ENCODE measurements around the gene MTNR1A.

The MTNR1A gene

GRCh38 chr4:186485561-186486062 lies 69.8 kb downstream of the MTNR1A start:
- TF ChIP-seq TAF1 (IDR thresholded peaks at IDR 0.05; ENCODE audit: borderline replicate concordance, insufficient read depth, low read length), result no peak
- no peak for TF ChIP-seq FOXP2 (optimal IDR thresholded peaks at IDR 0.05; ENCODE audit: borderline replicate concordance, extremely low read depth, extremely low read length, insufficient read depth)
- no peak for TF ChIP-seq SIN3A (IDR thresholded peaks at IDR 0.05; ENCODE audit: borderline replicate concordance, insufficient read depth, low read length)
- TF ChIP-seq POLR2AphosphoS5 (IDR thresholded peaks at IDR 0.05; ENCODE audit: low read depth, low read length), result no peak
- TF ChIP-seq REST (IDR thresholded peaks at IDR 0.05; ENCODE audit: insufficient read depth in 1 of 2, low read depth in 2 of 2, low read length in 2 of 2), result no peak

GRCh38 chr4:186485150-186485549 lies 70.2 kb downstream of the MTNR1A start:
- TF ChIP-seq SIN3A (IDR thresholded peaks at IDR 0.05; ENCODE audit: borderline replicate concordance, insufficient read depth, low read length) (no peak), FOXP2 (optimal IDR thresholded peaks at IDR 0.05; ENCODE audit: borderline replicate concordance, extremely low read depth, extremely low read length, insufficient read depth) (no peak), TAF1 (IDR thresholded peaks at IDR 0.05; ENCODE audit: borderline replicate concordance, insufficient read depth, low read length) (no peak), REST (IDR thresholded peaks at IDR 0.05; ENCODE audit: insufficient read depth in 1 of 2, low read depth in 2 of 2, low read length in 2 of 2) (no peak), POLR2AphosphoS5 (IDR thresholded peaks at IDR 0.05; ENCODE audit: low read depth, low read length) (no peak)

GRCh38 chr4:186483656-186484055 lies 71.7 kb downstream of the MTNR1A start:
- TF ChIP-seq TAF1 (IDR thresholded peaks at IDR 0.05; ENCODE audit: borderline replicate concordance, insufficient read depth, low read length) (no peak), REST (IDR thresholded peaks at IDR 0.05; ENCODE audit: insufficient read depth in 1 of 2, low read depth in 2 of 2, low read length in 2 of 2) (no peak), SIN3A (IDR thresholded peaks at IDR 0.05; ENCODE audit: borderline replicate concordance, insufficient read depth, low read length) (no peak), FOXP2 (optimal IDR thresholded peaks at IDR 0.05; ENCODE audit: borderline replicate concordance, extremely low read depth, extremely low read length, insufficient read depth) (no peak), POLR2AphosphoS5 (IDR thresholded peaks at IDR 0.05; ENCODE audit: low read depth, low read length) (no peak)
